Effector CD4-positive, alpha-beta T cell (primary cell): ENCODE results near the gene ANO8.
A peak's percentile ranks its signal among the peaks of the same experiment; 100 is the strongest.

Experiments used
- DNase-seq: peaks from one replicate; pipeline ENCODE4 v3.0.0-alpha.2; 2020

Gene ANO8

GRCh38 chr19:17327654-17328516 is 6.8 kb downstream of the ANO8 start:
- peak; percentile 44 for DNase-seq

GRCh38 chr19:17327068-17327653 is 7.5 kb downstream of the ANO8 start:
- DNase-seq = no peak

GRCh38 chr19:17326595-17326966 is 8.1 kb downstream of the ANO8 start:
- DNase-seq = no peak

- no peak for DNase-seq
Observed at GRCh38 chr19:17325881-17326594, 8.6 kb downstream of the ANO8 start.

- no peak for DNase-seq
Observed at GRCh38 chr19:17325133-17325532, 9.5 kb downstream of the ANO8 start.

GRCh38 chr19:17324357-17325114 is 10.1 kb downstream of the ANO8 start:
- DNase-seq = no peak

- no peak for DNase-seq
Observed at GRCh38 chr19:17323964-17324332, 10.7 kb downstream of the ANO8 start.

- no peak for DNase-seq
Observed at GRCh38 chr19:17323300-17323963, 11.2 kb downstream of the ANO8 start.

- DNase-seq = no peak
Observed at GRCh38 chr19:17322854-17323253, 11.8 kb downstream of the ANO8 start.

GRCh38 chr19:17321655-17322489 is 12.8 kb downstream of the ANO8 start:
- no peak for DNase-seq

GRCh38 chr19:17320435-17320834 is 14.2 kb downstream of the ANO8 start:
- DNase-seq = no peak

- DNase-seq = no peak
Observed at GRCh38 chr19:17319473-17320238, 15.0 kb downstream of the ANO8 start.

GRCh38 chr19:17318966-17319365 is 15.7 kb downstream of the ANO8 start:
- no peak for DNase-seq

- DNase-seq = no peak
Observed at GRCh38 chr19:17314007-17314593, 20.6 kb downstream of the ANO8 start.

GRCh38 chr19:17312189-17313113 is 22.2 kb downstream of the ANO8 start:
- no peak for DNase-seq

- DNase-seq = no peak
Observed at GRCh38 chr19:17311455-17312188, 23.0 kb downstream of the ANO8 start.

- DNase-seq = no peak
Observed at GRCh38 chr19:17309965-17310461, 24.6 kb downstream of the ANO8 start.
